Omental fat pad (tissue), 4 donors: ENCODE results near the gene GPR143. TPM values are rescaled to one million over a fixed set of nuclear protein-coding genes. Genes with fewer than 3 reads are reported as not detected.
"Not testable (repeated sequence)": the region's sequence is repeated elsewhere in the genome, so short reads cannot be mapped to it uniquely, and the experiment has no call there.

ENCODE experiments used
- ATAC-seq: fragments of 150-250 bp; one replicate; pipeline ENCODE4 v1.9.1; 2016; ENCODE audit warnings: mild to moderate bottlenecking, moderate library complexity; ENCODE audit not compliant: low FRiP score
- DNase-seq: peaks from one replicate; pipeline ENCODE4 v3.0.0-alpha.2; 2019; ENCODE audit warnings: low spot score
- total RNA-seq, 4 donors: library from RNA; depleted of rRNA; stranded (reverse); fragments of >200 nt; gene quantifications; one replicate each; pipeline ENCODE4 v1.1.0, GENCODE V29; 2016
- TF ChIP-seq, protein P1 (sequence below), 3 donors: fragments of 450-650 bp; IDR thresholded peaks; one replicate each; pipeline ENCODE4 v1.5.1; 2016 to 2017; ENCODE audit warnings: antibody characterized with exemption in 3 of 3, mild to moderate bottlenecking in 3 of 3, moderate library complexity in 2 of 3

Gene GPR143
- 1 to 10 TPM in 3 of 4 donors, not detected in 1; 1.1 to 1.6 (median 1.2) TPM for total RNA-seq

DNA sequence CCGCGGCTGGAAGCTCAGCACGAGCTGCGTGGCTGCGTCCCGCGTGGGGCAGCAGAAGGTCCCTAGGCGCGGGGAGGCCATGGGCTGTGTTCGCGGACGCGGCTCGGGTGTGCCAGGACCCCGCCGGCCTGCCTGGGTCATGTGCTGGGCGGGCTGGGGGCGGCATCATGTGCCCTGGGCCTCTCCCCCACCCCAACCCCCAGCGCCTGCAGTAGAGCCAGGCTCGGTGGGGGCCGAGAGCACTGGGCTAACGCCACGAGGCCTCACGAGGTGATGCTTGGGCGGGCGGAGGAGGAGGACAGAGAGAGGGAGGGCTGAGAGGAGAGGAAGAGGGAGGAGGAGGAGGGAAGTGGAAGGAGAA lies at the start of gene GPR143:
Gene GPR143 (minus strand): TSS at position 111 of the 361 bp plus-strand sequence. CDS start 30 bp downstream, at position 81.
- ATAC-seq (peak; percentile 46), DNase-seq (no peak)
- TF ChIP-seq, protein P1, sequence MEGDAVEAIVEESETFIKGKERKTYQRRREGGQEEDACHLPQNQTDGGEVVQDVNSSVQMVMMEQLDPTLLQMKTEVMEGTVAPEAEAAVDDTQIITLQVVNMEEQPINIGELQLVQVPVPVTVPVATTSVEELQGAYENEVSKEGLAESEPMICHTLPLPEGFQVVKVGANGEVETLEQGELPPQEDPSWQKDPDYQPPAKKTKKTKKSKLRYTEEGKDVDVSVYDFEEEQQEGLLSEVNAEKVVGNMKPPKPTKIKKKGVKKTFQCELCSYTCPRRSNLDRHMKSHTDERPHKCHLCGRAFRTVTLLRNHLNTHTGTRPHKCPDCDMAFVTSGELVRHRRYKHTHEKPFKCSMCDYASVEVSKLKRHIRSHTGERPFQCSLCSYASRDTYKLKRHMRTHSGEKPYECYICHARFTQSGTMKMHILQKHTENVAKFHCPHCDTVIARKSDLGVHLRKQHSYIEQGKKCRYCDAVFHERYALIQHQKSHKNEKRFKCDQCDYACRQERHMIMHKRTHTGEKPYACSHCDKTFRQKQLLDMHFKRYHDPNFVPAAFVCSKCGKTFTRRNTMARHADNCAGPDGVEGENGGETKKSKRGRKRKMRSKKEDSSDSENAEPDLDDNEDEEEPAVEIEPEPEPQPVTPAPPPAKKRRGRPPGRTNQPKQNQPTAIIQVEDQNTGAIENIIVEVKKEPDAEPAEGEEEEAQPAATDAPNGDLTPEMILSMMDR (IDR thresholded peaks at IDR 0.05) = no peak

DNA sequence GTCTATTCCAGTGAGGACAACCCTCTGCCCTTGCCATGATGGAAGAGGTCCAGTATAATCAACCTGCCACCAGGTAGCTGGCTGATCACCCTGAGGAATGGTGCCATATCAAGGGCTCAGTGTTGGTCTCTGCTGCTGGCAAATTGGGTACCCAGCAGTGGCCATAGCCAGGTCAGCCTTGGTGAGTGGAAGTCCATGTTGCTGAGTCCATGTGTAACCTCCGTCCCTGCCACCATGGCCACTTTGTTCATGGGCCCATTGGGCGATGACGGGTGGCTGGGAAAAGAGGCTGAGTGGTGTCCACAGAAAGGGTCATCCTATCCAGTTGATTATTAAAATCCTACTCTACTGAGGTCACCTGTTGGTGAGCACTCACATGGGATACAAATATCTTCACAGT lies 45.4 kb upstream of the GPR143 start:
- DNase-seq, ATAC-seq: not testable (repeated sequence)

DNA sequence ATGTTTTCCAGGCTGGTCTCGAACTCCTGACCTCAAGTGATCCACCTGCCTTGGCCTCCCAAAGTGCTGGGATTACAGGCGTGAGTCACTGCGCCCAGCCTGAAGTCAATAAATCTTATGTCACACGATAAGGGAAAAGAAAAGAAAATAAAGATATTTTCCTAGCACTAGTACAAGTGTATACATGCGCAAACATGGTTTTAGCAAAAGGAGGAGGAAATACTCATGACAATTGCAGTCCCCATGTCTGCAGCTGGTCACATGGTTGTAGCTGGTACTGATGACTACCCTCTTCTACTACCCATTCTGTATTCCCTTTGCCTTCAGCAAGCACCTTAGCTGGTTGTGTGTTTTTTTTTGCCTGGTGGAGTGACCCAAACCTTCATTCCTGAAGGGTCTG lies 44.2 kb upstream of the GPR143 start:
- not testable (repeated sequence) for ATAC-seq, DNase-seq

DNA sequence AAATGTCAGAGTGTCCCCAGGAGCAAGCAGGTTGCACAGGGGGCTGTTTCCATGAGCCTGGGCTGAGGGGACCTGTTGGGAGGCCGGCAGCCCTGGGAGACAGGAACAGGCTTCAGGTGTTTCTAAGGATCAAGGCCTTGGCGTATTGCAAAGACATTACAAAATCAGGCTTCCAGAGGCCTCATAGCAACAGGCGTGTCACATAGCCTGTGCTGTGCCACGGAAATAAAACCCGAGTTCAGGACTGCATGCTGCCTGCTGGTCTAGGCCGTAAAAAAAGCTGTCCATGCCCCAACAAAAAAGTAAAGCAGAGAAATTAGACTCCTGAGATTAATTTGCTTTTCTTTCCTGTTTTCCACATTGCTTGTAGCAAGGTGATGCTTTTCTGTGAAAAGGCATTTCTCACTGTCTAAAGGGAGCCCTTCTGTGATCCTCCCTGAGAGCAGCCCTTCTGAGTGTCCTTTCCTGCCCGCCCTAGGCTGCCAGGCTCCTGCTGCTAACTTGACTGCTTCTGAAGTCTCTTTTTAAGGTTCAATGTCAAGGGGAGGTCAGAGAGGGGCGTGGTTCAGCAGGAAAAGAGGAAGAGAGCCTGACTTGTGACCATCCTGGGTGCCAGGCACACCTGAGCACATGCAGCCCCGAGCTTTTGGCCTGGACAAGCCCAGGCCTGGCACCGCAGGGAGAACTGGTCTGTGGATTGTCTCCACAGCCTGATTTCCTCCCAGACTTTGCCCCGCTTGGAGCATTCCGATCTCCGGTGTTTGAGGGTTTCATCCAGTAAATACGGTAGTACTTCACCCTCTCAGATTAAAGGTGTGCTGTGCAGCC lies 41.9 kb upstream of the GPR143 start:
- DNase-seq = no peak
- TF ChIP-seq, protein P1 (IDR thresholded peaks at IDR 0.05) = no peak
- no peak for ATAC-seq

DNA sequence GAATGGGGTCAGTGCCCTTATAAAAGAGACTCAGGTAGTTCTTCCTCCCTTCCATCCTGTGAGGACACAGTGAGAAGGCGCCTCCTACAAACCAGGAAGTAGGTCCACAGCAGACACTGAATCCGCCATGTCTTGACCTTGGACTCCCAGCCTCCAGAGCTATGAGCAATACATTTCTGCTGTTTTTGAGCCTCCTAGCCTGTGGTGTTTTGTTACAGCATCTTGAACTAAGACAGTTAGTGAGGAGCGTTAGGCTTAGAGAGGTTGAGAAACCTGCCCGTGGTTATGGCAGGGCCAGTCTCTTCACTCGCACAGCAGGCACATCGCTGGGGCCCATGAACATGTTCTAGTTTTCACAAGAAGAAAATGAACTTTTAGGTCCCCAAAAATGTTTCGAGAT lies 40.3 kb upstream of the GPR143 start:
- DNase-seq (no peak), ATAC-seq (no peak)
- TF ChIP-seq, protein P1 (IDR thresholded peaks at IDR 0.05) = no peak

DNA sequence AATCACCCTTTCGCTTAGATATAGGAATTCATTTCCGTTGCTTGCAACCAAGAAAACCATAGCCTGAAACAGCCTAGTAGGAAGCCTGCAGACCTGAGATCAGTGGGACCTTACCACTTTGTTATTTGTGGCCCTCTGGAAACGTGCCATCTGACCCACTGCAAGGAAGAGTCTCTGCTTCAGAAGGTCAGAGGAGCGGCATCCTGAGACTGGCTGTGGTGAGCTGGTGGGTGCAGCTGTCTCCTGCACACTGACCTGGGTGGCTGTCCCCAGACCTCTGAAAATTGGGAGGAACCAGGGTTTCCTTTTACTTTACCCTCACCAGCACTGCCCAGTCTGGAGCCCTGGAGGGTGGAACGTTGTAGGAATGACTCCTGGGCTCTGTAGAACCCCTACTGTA lies 38.8 kb upstream of the GPR143 start:
- TF ChIP-seq, protein P1 (IDR thresholded peaks at IDR 0.05) = no peak
- DNase-seq = no peak
- ATAC-seq = no peak

DNA sequence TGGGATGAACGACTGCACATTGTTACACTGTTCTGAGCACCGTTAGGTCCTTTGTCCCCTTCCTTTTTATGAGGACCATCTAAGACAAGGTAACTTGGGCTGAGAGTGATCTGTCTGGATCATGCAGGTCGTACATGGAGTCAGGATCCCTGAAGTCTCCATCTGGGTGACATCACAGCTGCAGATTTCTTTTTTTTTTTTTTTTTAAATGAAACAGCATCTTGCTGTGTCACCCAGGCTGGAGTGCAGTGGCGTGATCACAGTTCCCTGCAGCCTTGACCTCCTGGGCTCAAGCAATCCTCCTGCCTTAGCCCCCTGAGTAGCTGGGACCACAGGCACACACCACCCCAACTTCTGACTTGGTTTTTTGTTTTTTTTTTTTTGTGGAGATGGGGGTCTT lies 37.1 kb upstream of the GPR143 start:
- DNase-seq = no peak
- no peak for ATAC-seq
- TF ChIP-seq, protein P1 (IDR thresholded peaks at IDR 0.05) = no peak
